GM15510 (cell line): ENCODE measurements around the gene EHBP1.

ENCODE experiments used
- POLR2A ChIP-seq: IDR thresholded peaks from 3 replicates; pipeline ENCODE4 v1.6.1; 2011; ENCODE audit warnings: borderline replicate concordance; ENCODE audit not compliant: insufficient read length; ENCODE audit errors: extremely low read depth

The EHBP1 gene

GRCh38 chr2:62686012-62686685 is 19.4 kb upstream of the EHBP1 start:
- TF ChIP-seq POLR2A, result no peak

DNA sequence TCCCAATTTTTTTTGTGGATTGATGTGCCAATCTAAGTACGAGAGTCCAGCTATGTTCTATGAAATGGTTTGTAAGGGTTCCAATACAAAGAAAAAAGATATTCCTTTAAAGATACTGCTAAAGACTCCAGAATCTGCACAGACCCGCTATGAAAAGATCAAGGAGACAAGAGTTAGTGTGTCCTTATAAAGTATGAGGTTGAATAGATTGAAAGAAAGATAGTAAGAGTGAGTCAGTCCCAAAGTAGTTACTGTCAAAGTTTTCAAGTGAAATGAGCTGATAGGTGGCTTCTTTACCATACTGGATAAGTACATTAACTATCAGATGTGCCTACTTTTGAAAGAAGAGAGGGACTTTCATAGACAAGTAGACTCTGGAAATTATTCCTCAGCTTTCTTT is 17.9 kb upstream of the EHBP1 start:
- no peak for TF ChIP-seq POLR2A

DNA sequence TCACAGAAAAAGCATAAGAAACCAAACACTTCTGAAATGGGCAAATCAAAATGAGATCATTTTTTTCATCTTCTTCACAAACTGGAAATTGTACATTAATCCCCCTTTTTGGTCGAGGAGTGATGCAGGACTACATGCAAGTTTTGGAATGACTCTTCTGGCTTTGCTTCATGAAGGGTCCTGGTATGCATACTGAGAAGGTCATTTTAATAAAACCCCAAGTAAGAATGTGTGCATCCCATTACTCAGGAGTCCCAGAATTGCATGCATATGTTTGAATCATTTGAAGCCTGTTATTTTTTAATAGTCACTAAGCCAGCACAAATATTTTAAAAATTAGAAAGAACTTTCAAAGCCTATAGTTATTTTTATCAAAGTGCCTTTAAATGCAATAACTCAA is 16.7 kb upstream of the EHBP1 start:
- TF ChIP-seq POLR2A, result no peak

GRCh38 chr2:62691186-62691585 is 14.3 kb upstream of the EHBP1 start:
- TF ChIP-seq POLR2A, result no peak

- no peak for TF ChIP-seq POLR2A
Measured at GRCh38 chr2:62692225-62692624, 13.3 kb upstream of the EHBP1 start.

- no peak for TF ChIP-seq POLR2A
Measured at GRCh38 chr2:62698653-62699052, 6.9 kb upstream of the EHBP1 start.

GRCh38 chr2:62704654-62705006 is 883 bp upstream of the EHBP1 start:
- no peak for TF ChIP-seq POLR2A

GRCh38 chr2:62705859-62706720 is 577 bp downstream of the EHBP1 start:
- no peak for TF ChIP-seq POLR2A

GRCh38 chr2:62706721-62707521 is 1.4 kb downstream of the EHBP1 start:
- TF ChIP-seq POLR2A, result no peak

- TF ChIP-seq POLR2A, result no peak
Measured at GRCh38 chr2:62708751-62709150, 3.2 kb downstream of the EHBP1 start.

DNA sequence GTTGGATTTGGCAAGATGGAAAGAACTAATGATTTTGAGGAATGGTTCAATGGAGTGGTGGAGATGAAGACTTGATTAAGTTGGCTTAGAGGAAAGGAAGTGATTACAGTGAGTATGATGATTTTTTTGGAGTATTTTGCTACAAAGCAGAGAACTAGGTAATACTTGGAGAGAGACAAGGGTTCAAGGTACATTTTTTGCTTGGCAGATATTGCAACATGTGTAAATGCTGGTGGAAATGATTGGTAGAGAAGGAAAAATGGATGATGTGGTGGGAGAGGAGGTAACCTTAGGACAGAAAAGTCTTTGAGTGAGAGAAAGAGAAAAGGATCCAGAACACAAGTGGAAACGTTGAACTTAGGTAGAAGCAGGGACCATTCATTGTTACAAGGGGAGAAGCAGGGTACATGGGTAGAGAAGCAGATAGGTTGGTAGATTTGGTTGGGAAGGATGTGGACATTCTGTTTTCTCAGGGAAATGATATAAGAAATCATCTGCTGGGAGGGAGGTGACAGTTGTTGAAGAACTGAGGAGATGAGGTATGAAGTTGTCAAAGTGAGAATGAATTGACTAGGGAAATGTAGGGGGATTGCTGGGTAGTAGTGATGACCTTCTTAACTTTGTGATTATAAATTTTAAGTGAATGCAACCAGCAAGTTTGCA is 6.5 kb downstream of the EHBP1 start:
- TF ChIP-seq POLR2A, result no peak

DNA sequence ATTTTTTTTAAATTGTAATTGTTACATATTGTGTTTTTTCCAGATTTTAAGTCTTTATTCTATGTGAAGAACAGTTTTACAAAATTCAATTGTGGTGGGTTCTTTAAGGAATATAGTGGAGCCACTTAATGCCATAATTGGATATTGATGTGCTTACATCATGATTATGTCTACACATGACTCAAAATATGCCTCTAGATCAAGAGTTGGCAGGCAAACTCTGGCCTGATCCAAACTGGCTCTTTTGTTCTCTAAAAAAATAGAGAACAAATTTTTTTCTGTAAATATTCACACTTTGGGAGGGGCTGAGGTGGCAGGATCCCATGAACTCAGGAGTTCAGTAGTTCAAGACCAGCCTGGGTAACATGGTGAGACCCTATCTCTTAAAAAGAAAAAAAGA is 8.3 kb downstream of the EHBP1 start:
- TF ChIP-seq POLR2A, result no peak

- TF ChIP-seq POLR2A, result no peak
Measured at GRCh38 chr2:62716768-62717167, 11.3 kb downstream of the EHBP1 start.

DNA sequence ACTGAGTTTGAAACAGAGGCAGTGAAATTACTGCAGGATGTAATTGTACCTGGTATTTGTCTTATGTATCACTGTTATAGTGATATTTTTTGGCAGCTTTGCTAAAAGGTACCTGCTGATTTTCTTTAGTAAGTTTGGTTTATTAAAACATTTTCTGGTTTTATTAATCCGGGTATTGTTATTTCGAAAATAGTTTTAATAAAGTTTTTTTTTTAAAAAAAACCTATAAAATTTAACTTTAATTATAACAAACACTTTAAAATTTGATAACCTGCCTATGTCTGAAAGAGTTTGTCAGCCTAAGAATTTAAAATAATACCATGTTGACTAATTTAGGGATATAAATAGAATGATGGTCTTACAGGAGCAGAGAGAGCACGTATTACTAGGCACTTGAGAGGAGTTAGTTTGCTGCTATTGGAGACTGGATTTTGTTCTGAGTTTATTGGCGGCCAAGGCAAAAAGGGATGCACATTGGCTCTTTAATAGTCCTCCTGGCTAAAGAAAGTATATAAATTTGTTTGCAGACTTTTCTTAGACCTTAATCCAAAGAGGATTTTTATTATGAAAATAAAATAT is 12.1 kb downstream of the EHBP1 start:
- TF ChIP-seq POLR2A, result no peak
